ENCODE measurements around the gene GMPR2.

GRCh38 chr14:24260026-24260779 is 27.5 kb downstream of the GMPR2 start:
- TF ChIP-seq CTCF (IDR thresholded peaks at IDR 0.05) (no peak), POLR2A (IDR thresholded peaks at IDR 0.05) (no peak)
